Stimulated activated CD4-positive, alpha-beta T cell treated with anti-CD3 and anti-CD28 coated beads, Interleukin-15, amount 100 ng/mL, for 48 hours (primary cell): Measurements from ENCODE around the gene KRTAP15-1.

ENCODE experiments used
- DNase-seq, 2 donors: peaks; one replicate each; pipeline ENCODE4 v3.0.0-alpha.2; 2020; ENCODE audit warnings: low read depth in 2 of 2

The KRTAP15-1 gene

GRCh38 chr21:30439975-30440374, at the start of gene KRTAP15-1:
Gene KRTAP15-1, plus strand, starts transcription at chr21:30440275. Its CDS starts 53 bp downstream, at chr21:30440328.
- DNase-seq: no peak

- DNase-seq: no peak
Measured at GRCh38 chr21:30391492-30392025, 48.5 kb upstream of the KRTAP15-1 start.

- no peak for DNase-seq
Measured at GRCh38 chr21:30395731-30396130, 44.3 kb upstream of the KRTAP15-1 start, which contains the start of gene KRTAP13-1. Gene KRTAP13-1, plus strand, starts transcription at chr21:30396031. Its CDS starts 56 bp downstream, at chr21:30396087.

GRCh38 chr21:30408782-30409494, 31.1 kb upstream of the KRTAP15-1 start:
- no peak for DNase-seq

GRCh38 chr21:30415993-30416392, 24.1 kb upstream of the KRTAP15-1 start:
- DNase-seq: no peak

- DNase-seq: no peak
Measured at GRCh38 chr21:30425826-30426225, 14.2 kb upstream of the KRTAP15-1 start, which contains the start of gene KRTAP13-3. Gene KRTAP13-3, minus strand, starts transcription at chr21:30425926. Its CDS starts 14 bp downstream, at chr21:30425912.

GRCh38 chr21:30426731-30427130, 13.3 kb upstream of the KRTAP15-1 start:
- DNase-seq: no peak

GRCh38 chr21:30430170-30430655, 9.9 kb upstream of the KRTAP15-1 start, which contains the start of gene KRTAP13-4:
Gene KRTAP13-4, plus strand, starts transcription at chr21:30430220. Its CDS starts 56 bp downstream, at chr21:30430276.
- no peak for DNase-seq

GRCh38 chr21:30434033-30434631, 5.9 kb upstream of the KRTAP15-1 start:
- DNase-seq: peak in 1 of 2 donors; percentile 4

GRCh38 chr21:30437010-30437565, 3.0 kb upstream of the KRTAP15-1 start:
- DNase-seq: no peak

GRCh38 chr21:30443226-30443625, 3.2 kb downstream of the KRTAP15-1 start:
- no peak for DNase-seq

- DNase-seq: no peak
Measured at GRCh38 chr21:30444204-30444603, 4.1 kb downstream of the KRTAP15-1 start.

GRCh38 chr21:30447056-30447455, 7.0 kb downstream of the KRTAP15-1 start:
- no peak for DNase-seq

GRCh38 chr21:30448514-30448913, 8.4 kb downstream of the KRTAP15-1 start:
- DNase-seq: no peak

GRCh38 chr21:30463713-30464112, 23.6 kb downstream of the KRTAP15-1 start:
- DNase-seq: no peak

GRCh38 chr21:30468900-30469714, 29.0 kb downstream of the KRTAP15-1 start:
- DNase-seq: no peak

- DNase-seq: no peak
Measured at GRCh38 chr21:30478004-30478403, 37.9 kb downstream of the KRTAP15-1 start.

- no peak for DNase-seq
Measured at GRCh38 chr21:30479259-30479658, 39.2 kb downstream of the KRTAP15-1 start.

GRCh38 chr21:30480145-30480544, 40.1 kb downstream of the KRTAP15-1 start, which contains the start of gene KRTAP19-1:
Gene KRTAP19-1, minus strand, starts transcription at chr21:30480367. Its CDS starts 50 bp downstream, at chr21:30480317.
- DNase-seq: no peak

- DNase-seq: no peak
Measured at GRCh38 chr21:30482130-30482529, 42.1 kb downstream of the KRTAP15-1 start.

GRCh38 chr21:30486180-30486579, 46.1 kb downstream of the KRTAP15-1 start:
- DNase-seq: no peak
